SKM-1 (cell line): Measurements from ENCODE around the gene CNTN4.

Experiments used
- DNase-seq: peaks from one replicate; lab custom pipeline; 2025; ENCODE audit not compliant: unreplicated experiment; lab: John Stamatoyannopoulos, UW

CNTN4 gene

GRCh38 chr3:2568929-2569328 is 470.3 kb downstream of the CNTN4 start:
- no peak for DNase-seq

GRCh38 chr3:2577571-2577970 is 478.9 kb downstream of the CNTN4 start:
- no peak for DNase-seq

- DNase-seq: no peak
Observed at GRCh38 chr3:2578560-2578959, 479.9 kb downstream of the CNTN4 start.

DNA sequence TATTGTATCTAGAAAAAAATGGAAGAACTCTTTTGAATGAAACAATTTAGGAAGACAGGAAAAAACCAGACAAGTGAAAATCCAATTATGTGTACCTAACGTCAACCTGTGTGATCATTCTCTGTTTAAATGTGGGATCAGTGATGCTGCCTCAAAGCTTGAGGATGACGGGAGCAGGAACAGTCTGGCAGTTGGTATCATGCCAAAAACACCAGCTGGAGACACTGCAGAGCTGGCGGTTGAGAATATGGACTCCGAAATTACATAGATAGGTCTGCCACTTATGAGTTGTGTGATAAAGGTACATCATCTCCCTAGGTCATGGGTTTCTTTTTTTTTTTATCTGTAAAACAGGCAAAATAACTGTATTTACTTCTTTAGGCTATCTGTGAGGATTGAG is 480.5 kb downstream of the CNTN4 start:
- no peak for DNase-seq

- no peak for DNase-seq
Observed at GRCh38 chr3:2583046-2583445, 484.4 kb downstream of the CNTN4 start.

DNA sequence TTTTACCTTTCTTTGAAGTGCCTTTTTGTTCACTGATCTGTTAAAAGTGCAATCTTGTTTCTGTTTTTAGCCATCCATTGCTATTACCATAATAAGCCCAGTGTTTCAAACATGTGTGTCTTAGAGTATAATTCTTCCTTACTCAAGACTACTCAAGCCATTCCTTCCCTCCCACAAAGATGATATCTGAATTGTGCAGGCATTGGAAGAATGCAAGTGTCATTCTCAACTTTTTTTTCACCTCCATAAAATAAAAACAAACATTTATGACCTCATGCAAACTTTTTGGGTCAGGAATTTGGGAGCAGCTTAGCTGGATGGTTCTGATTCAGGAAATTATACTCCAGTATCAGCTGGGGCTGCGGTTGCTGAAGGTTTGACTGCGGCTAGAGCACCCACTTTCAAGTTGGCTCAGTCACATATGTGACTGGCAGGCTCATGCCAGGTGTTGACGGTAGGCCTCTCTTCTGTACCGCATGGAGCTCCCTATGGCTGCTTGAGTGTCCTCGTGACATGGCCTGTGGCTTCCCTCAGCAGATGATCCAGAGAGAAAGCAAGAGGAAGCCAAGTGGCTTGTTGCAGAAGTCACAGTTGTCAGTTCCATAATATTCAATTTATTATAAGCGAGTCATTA is 490.8 kb downstream of the CNTN4 start:
- DNase-seq: no peak

DNA sequence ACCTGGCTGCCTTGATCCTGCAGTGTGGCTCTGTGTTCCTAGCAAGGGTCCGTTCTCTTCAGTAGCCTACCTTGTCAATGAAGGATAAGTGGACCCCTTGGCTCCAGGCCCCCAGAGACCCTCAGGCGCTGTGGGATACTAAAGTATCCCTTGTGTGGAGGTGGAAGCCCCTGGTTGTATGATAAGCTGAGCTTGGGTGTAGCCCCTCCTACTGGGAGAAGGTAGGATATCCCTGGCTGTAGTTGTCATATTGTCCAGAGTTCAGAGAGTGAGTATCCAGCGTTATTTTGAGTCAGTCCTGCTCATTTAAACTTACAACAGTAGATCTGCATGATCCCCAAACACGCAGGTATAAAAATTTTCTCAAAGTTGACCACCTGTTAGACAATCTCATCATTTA is 496.8 kb downstream of the CNTN4 start:
- no peak for DNase-seq

- DNase-seq: no peak
Observed at GRCh38 chr3:2597615-2598014, 498.9 kb downstream of the CNTN4 start.

- DNase-seq: no peak
Observed at GRCh38 chr3:2599471-2599870, 500.8 kb downstream of the CNTN4 start.

GRCh38 chr3:2603692-2604289 is 505.1 kb downstream of the CNTN4 start:
- no peak for DNase-seq

GRCh38 chr3:2614578-2614977 is 515.9 kb downstream of the CNTN4 start:
- no peak for DNase-seq

- no peak for DNase-seq
Observed at GRCh38 chr3:2615080-2615479, 516.4 kb downstream of the CNTN4 start.

GRCh38 chr3:2623436-2623835 is 524.8 kb downstream of the CNTN4 start:
- DNase-seq: no peak

- no peak for DNase-seq
Observed at GRCh38 chr3:2628117-2628516, 529.5 kb downstream of the CNTN4 start.

DNA sequence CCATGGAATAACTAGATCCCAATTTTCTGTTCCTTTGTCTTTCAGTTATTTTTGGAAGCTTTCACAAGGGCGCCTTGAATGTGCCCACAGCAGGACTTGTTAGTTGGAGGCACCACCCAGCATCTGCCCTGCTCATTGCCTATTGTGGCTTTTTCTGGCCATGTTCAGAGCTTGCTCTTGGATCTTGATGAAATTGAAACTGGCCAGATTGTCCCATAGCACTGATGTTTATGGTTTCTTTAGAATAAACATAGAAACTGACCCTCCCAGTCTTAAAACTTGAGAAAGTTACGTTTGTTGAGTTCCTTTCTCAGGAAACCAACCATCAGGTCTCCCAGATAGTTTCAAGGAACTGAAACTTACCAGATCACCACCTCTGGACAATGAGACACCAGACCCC is 536.8 kb downstream of the CNTN4 start:
- DNase-seq: no peak

GRCh38 chr3:2643606-2644005 is 544.9 kb downstream of the CNTN4 start:
- DNase-seq: no peak

DNA sequence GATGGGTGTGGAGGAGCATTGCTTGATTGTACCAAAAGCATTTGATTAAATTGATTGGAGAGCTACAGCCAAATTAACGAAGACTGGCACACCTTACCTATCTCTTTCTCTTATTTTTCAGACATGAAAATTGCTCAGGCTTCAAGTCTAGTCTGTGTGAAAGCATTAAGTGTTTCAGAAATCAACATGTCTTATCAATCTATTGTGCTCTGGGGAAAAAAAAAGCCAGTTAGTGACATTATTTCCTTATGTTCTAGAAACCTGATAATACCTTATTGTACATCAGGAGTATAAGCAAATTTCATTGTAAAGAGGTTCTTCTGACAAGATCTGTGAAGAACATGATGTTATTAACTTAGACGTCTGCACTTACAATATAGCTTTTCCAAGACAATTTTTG is 546.3 kb downstream of the CNTN4 start:
- DNase-seq: no peak

- no peak for DNase-seq
Observed at GRCh38 chr3:2650746-2651145, 552.1 kb downstream of the CNTN4 start.

DNA sequence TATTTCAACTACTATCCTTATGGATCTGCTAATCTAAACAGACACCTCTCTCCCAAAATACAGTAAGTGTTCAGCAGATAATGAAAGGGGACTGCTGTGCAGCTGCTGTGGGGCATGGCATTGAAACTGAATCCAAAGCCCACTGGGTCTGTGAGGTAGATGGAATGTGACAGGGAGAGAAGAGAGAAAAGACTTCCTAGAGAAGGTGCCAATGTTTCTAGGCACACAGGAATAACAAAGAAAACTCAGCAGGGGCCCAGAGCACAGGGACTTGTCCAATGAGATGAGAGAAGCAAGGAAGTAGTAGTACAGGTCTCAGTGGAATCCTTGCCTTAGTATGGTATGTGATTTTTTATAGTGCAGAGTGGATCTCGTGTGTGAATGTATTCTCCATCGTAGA is 553.7 kb downstream of the CNTN4 start:
- no peak for DNase-seq

- no peak for DNase-seq
Observed at GRCh38 chr3:2653706-2654105, 555.0 kb downstream of the CNTN4 start.

GRCh38 chr3:2655229-2655701 is 556.6 kb downstream of the CNTN4 start:
- DNase-seq: no peak

- no peak for DNase-seq
Observed at GRCh38 chr3:2656806-2657777, 558.4 kb downstream of the CNTN4 start.
